HG03378 (cell line): ENCODE results near the gene CDK14.
A peak's percentile ranks its signal among the peaks of the same experiment; 100 is the strongest.

ENCODE experiments used
- ATAC-seq: cut with Tn5 transposase; IDR thresholded peaks from one replicate; pipeline ENCODE4 v1.9.1; 2021; ENCODE audit warnings: mild to moderate bottlenecking, moderate library complexity; ENCODE audit not compliant: unreplicated experiment

CDK14 gene

DNA sequence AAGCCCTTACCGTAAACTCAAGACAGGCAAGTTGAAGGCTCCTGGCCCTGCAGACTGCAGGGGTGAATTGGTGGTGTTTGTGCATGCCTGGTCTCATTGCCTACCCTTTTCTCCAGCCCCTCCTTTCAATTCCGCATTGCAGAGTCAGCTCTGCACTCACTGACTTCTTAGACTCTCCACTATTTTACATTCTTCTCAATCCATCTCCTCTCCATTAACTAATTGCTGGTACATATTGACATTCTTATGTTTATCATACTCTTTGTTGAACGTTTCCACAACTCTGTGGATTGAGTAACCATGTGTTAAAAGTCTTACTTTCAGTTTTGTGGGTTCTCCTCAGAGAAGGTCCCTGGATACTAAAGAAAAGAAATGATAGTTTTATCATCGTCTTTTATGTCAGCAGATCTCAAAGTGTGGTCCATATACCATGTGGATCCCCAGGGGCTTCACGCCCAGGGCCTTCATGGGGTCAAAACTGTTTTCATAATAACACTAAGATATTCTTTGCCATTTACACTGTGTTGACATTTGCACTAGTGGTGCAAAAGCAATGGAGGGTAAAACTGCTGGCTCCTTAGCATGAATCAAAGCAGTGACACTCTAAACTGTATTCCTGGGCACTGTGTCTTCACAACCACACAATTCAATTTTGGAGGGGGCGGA lies 532.7 kb downstream of the CDK14 start:
- ATAC-seq: no peak

DNA sequence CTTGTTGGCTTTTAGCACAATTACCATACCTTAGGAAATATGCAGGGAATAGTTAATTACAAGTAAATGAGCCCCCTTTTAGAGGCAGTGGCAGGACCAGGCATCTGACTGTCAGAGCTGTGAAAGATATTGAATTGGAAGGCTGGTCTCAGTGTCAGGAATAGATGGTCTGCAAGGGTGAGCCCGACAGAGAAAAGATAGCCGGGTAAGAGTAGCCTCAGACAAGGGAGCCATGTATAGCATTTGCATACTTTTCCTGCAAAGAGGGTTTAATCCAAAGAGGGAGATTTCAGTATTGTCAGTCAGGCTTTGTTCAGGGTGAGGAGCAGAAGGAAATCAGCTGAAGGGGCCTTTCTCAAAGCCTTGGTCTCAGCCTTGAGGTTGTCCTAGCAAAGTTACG lies 539.2 kb downstream of the CDK14 start:
- ATAC-seq: no peak

DNA sequence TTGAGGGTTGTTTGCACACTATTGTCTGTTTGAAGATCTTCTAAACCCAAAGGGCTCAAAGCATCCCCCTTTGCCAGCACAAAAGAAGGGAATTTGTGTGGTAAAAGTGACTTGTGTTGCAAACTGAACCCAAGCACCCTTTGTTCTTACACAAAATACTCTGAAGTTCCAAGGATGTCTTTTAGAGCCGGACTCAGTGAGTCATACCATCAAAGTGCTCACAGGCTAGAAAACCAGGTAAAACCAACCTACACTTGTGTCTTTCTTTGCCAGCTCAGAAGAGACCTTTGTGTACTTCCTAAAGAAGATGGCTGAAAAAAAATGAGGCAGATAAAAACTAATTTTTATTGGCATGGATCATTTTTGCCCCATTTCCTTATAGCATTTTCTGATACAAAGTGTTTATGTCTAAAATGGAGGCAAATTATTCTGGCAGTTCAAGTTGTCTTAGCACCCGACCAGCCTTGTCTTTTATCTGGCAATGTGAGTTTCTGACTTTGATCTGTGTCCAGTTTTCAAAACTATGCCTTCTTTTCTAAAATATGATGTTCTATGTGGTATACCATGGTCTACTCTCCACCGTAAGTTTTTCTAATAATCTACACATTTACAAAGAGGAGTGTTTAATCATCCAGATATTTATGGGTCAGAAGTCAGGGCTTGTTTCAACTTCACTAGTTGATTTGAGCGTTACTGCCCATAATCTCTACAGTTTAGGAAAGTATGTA lies 539.7 kb downstream of the CDK14 start:
- no peak for ATAC-seq

DNA sequence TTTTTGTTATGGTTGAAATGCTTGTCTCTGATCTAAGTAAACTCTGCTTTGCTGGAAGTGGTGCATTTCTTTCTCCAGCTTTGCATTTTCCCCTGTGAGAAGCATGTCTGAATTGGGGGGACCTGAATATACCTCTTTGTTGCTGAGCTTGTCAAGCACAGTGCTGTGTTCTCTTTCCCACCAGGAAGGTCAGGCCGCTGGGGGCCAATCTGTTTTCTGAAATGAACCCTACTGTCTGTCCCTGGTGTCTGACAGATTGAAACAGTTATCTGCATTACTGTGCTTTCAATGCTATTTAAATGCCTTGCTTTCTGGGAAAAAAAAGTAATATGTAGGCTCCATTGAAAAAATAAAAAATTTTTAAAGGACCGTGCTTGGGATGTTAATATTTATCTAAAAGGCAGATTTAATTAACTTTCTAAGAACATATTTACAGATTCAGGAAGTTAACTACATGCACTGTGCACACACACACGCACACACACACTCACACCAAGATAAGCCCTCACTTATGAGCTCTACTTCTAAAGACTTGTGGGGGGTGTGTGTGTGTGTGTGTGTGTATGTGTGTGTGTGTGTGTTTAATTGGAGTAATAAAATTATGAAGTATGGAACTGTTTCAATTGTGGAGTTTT lies 541.1 kb downstream of the CDK14 start:
- ATAC-seq: peak; percentile 52

DNA sequence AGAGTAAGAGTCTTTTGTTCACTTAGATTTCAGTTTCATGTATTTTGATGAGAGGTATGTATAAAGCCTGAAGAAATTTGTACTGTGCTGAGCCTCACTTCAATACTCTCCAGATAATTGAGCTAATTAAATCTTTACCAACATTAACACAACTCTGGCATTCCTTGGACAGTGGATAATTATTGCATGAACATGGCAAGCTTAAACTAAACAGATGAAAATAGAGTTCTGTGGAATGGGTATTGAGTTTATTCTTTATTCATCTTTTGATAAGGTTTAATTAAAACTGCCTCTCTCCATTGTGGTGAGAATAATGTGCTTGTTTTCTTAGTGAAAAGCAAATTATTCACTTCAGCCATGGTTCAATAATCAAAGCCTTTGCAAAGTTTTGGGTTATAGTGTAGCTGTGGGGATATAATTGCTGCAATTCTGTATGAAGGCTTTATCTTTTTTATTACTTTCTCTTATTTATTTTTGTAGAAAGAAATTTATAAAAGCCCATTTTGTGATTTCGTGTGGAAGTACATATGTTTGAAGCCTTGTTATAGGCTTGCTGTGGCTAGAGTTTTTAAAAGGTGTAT lies 541.8 kb downstream of the CDK14 start:
- ATAC-seq: no peak

DNA sequence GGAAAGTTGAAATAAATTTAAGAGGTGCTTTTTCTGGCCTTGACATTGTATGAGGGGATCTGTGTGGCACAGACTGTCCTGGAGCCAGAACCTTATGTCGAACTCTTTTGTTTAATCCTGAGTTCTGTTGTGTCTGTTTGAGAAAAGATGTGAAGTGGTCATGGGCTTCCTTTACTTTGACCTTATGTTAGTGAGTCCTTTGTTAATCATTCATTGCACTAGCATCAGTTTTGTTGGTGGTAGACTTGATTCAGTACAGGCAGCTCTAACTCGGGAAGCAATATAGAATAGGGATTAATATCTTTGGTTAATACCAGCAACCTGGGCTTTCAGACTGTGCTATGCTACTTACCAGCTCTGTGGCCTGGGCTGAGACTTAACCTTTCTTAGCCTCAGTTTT lies 544.2 kb downstream of the CDK14 start:
- ATAC-seq: no peak

DNA sequence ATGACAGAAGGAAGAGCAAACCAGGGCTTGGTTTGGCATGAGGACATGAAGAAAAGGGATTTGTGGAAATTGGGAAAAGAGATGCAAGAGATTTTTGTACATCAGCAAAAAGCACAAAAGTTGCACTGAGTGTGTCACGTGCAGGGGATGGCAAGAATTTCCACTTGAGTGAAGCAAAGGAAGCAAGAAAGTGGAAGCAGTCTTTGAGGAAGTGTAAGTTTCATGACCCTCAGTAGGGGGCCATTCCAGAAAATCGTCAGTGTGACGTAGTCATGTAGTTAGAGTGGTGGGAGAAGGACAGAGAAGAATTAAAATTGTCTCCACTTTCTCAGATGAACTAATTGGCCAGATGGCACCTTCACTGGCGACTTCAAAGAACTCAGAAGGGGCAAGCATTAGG lies 544.9 kb downstream of the CDK14 start:
- ATAC-seq: no peak

DNA sequence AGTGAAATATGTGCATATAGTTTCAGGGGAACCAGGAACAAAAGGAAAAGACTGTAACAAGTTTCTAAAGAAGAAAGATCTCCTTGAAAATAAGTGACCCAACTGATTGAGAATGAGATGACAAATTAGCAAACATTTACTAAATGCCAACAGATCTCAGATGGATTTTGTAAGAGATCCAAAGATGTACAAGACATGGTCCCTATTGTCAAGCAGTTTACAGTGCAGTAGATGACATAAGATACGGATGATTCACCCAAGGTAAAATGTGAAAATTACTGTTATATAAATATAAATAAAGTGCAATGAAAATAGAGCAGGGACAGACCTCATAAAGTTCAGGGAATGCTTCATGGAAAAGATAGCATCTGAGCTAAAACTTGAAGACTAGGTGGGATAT lies 546.6 kb downstream of the CDK14 start:
- ATAC-seq: no peak

DNA sequence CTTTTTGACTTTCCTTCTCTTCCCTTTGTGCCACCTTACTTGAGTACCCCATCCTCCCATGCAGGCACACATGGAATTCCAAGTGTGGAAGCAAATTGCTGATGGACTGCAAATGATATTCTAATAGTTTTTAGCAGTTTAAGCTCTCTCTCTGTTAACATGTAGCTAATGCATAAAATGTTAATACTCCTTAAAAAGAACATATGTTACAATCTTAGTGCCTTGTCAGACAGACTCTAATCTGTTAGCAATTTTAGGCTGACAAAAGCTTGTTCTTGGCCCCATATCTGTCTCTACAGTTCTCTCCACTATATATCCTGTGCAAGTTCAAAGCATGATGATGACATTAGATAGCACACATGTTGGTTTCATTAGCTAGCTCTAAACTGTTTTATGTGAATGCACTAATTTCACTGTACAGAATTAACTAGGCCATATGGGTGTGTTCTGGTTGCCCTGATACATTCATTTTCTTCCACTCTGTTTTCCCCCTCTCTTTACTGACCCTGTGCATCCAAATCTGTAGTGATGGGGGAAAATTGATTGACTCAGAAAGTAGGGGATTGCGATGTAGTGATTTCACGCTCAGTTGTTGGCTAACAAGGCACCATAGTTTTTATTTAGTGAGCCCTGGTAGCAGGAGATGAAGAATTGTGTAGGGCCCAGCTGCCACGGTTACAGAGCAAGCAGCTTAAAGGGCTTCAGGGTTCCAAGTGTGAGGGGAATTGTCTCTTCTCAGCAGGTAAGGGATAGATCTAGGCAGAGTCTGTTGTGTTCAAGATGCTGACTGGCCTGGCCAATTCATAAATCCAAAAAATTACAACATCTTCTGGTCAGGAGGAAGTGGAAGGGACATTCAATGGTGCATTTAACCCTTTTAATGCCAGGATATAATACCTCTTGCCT lies 553.5 kb downstream of the CDK14 start:
- no peak for ATAC-seq

DNA sequence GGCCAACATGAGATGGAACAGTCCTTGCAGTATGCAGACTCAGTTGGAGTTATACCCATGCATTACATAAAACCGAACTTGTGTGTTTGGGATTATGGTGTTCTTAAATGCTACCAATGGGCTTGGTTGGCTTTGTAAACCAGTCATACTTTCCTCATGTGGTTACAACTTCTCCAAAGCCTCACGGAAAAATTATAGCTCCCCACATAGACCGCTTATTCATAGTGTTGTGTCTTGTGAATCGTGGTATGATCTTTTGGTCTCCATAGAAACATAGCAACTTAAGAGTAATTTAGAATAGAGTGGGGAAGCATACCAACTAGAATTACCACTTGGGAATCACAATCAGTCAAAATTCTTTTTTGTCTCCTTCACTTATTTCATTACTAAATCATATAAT lies 555.8 kb downstream of the CDK14 start:
- ATAC-seq: no peak

DNA sequence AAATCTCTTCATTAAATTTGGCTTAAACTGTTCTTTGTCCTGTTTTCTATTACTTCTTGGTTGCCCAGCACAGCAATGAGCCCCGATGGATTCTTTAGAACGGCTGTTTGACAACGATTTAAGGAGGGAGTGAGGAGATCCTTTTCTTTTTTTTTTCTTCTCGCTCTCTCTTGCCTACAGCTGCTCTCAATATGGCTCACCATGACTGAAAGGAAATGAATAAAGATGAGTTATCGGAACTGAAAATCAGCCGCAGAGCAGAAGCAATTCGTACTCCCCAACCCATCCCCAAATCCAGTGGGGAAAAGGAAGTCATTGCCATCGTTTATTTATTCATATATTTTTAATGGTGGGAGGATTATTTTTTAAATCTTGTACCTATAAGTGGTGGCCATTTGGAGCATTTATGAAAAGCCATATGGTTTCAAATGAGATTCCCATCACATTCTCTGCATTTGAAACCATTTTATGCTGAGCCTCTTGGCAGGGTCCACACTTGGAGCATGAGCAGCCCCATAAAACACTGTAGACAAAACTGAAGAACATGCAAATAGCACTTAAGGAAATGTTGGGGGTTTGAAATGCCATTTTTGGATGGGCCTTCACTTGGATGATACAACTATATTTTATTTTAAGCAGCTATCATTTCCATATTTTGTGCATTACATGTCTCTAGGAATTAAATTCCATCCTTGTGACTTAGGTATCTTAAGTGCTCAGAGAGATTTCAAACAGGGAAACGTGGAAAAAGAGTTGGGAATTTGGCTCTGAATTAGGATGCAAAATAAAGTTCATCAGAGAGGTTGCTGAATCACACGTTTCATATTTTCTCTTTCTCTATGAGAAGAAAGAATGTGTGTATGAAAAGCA lies 560.4 kb downstream of the CDK14 start:
- no peak for ATAC-seq

DNA sequence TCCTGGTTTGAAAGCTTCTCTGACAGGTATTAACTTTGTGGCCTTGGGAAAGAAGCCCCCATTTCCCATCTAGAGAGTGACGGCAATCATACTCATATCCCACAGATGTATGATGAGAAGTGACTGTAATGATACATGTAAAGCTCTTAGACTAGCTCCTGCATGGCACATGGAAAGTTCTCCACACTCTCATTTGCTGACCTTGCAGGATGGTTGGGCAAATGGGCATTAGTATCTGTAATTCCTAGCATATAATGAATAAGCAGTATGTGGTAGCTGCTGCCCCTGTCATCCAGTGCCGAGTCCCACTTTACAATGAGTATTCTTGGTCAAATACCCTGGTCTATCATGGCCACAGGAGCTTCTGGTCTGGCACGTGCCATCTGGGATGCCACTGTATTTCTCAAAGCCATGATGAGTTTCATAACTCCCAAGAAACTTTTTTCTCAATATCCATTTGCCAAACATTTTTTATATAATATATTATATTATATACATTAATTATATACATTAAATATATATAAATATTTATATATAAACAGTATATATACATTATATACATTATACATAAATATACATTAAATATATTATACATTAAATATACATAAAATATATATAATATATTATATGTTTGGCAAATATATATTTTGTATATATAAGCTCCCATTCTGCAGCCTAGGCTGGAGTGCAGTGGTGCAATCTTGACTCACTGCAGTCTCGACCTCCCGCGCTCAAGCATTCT lies 561.6 kb downstream of the CDK14 start:
- ATAC-seq: no peak

DNA sequence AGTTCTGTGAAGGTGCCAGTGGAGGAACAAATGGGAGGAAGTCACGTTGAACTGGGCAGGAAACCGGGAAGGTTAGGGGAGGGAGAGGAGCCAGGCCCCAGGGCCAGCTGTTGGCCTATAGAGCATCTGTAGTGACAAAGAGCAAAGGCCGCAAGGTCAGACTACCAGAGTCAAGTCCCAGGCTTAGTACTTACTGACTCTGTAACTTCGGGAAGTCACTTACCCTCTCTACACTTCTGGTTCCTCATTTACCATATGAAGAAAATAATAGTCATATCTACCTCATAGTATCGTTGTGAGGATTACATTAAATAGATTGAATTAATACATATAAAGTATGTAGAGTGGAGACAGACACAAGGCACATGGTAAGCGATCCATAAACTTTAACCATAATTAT lies 566.3 kb downstream of the CDK14 start:
- ATAC-seq: no peak

DNA sequence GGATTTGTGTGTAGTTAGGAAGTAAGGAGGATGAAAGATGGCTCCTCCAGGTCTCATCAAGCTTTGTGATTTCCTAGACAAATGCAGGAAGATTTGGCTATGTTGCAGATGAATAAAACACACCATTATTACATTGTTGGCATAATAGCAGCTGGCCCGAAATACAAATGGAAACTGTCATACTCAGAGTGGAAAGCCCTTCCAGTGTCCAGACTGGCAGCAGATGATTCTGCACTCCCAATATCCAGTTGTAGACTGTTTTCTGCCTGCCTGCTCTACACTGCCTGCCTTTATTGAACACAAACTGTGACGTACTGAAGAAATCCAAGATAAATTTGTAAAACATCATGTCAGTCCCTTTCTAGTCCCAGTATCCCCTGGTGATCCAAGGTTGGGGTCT lies 568.4 kb downstream of the CDK14 start:
- ATAC-seq: no peak

DNA sequence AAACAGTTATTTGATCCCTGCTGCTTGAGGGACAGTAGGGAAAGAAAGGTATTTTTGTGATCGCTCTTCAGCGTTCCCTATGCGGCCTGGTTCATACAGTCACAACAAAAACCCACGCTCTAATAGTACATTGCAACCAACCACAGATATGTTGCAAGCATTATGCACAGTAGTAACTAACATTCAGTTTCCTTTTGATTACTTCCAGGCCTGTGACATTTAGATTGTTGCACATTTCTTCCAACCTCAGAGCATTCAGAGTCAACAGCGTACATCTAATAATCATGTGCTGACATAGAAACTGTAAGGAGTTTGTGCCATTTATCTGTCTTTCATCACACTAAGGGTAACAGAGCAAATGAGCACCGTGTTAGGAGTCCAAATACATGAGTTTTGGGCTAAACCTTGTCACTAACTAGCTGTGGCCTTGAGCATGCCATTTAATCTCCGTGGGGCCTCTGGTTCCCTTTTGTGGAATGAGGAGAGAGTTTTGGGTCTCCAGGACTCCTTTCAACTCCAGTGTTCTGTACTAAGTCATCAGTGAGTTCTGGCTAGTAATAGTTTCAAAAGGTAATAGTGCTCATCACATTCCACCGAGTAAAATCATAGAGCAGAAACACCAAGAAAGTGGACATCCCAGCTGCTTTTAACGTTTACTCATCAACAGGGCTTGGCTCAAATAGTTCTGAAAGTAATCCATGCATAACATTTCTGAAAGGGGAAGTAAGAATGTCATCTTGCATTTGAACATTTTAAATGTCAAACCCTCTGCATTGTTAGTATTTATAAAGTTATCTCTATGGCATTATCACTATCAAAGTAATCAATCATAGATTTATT lies 569.1 kb downstream of the CDK14 start:
- ATAC-seq: peak; percentile 94

DNA sequence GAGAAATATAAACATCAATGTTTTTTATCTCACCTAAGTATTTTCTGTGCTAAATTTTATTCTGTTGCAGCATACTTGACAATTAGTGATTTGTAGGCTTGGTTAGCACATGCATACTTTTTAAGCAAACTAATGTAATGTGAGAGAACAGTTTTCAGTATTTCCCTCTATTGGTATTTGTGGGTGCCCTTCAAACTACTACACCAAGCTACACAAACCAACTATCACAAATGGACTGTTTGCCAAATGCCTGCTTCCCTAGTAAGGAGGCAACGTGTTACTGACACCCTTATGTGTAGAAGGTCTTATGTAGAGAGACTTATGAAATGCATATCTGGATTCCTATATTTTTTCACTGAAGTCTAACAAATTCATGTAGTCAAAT lies 569.7 kb downstream of the CDK14 start:
- peak; percentile 39 for ATAC-seq

DNA sequence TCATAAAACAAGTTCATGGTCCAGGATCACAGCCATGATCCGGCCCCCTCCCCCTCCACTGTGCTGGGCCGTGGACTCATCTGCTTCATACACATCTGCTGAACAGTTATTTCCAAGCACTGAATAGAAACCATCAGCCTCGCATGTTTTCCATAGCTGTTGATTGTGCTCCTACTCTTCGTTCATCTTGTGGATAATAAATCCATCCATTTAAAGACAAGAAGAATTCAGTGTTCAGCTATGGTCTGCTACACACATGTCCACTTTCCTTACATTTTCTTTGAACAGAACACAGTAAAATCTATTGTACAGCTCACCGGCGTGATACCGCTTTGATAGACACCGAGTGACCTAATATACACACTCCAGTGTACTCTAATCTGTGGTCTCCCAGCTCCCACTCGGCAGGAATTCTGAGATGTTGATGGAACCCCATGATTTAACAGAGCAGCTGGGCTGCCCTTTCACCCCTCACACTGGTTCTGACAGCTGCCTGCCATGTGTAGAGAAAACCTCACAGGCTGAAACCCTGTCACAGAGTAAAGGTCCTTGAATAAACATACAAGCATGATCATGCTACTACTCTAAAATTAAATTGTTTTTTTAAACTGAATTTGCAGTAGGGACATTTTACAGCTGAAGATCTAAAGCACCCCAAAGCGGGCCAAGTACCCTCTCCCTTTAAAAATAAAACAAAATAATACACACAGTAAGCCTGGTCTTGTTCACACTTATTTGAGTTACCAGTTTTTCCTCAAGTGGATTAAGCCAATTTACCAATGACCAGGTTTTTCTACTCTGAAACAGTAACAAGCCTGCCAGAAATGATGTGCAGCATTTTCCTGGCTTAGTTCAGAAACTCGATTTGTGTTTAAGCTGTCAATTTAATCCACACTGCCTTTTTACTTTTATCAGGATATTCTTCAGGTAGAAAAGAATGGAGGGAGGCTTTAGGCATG lies 573.0 kb downstream of the CDK14 start:
- no peak for ATAC-seq
